NT2/D1 (cell line): ENCODE measurements around the gene YY1.

Experiments used
- SUZ12 ChIP-seq: IDR thresholded peaks from 2 replicates; pipeline ENCODE4 v1.6.1; 2011; ENCODE audit not compliant: insufficient read length, insufficient read depth; ENCODE audit errors: extremely low read depth
- YY1 ChIP-seq: IDR thresholded peaks from 2 replicates; pipeline ENCODE4 v1.6.1; 2011; ENCODE audit not compliant: insufficient read length, insufficient read depth
- ZNF274 ChIP-seq: IDR thresholded peaks from 2 replicates; pipeline ENCODE4 v1.6.1; 2011; ENCODE audit warnings: mild to moderate bottlenecking, low read depth, low read length

GRCh38 chr14:100236881-100237280 lies 2.1 kb upstream of the YY1 start:
- TF ChIP-seq ZNF274: no peak
- TF ChIP-seq YY1: no peak
- no peak for TF ChIP-seq SUZ12
